Caco-2 (cell line): ENCODE measurements around the gene RASSF3. TPM values are rescaled to one million over a fixed set of nuclear protein-coding genes. Genes with fewer than 3 reads are reported as not detected.

Experiments
- BruUV-seq: library from RNA; stranded (reverse); fragments of 400-500 nt; replicated peaks from 2 replicates; lab custom pipeline; 2021; lab: Mats Ljungman, UMichigan
- CTCF ChIA-PET: fragments of 300-600 bp; sonication (Branson Sonifier 250); formaldehyde crosslinking; loops from one replicate; lab custom pipeline; 2022; ENCODE audit warnings: antibody characterized with exemption; lab: Charles Lee
- POLR2A ChIA-PET: fragments of 300-600 bp; sonication (Branson Sonifier 250); formaldehyde crosslinking; loops from one replicate; lab custom pipeline; 2022; ENCODE audit warnings: antibody characterized with exemption; lab: Charles Lee
- DNase-seq, 2 experiments: peaks; one replicate each; pipeline versions ENCODE4 v3.0.0 to v3.0.0-alpha.2; 2020 to 2022
- H3K27me3 ChIP-seq: replicated peaks from 2 replicates; pipeline ENCODE4 v1.6.0; 2011; ENCODE audit warnings: low read length; ENCODE audit not compliant: control insufficient read depth, insufficient read depth
- H3K36me3 ChIP-seq: 2 replicates; pipeline ENCODE4 v1.5.1; 2011; ENCODE audit warnings: low read length; ENCODE audit not compliant: control insufficient read depth, insufficient read depth
- H3K4me1 ChIP-seq: fragments of 250-450 bp; sonication (Bioruptor Pico); 2 replicates; pipeline ENCODE4 v1.5.1; 2020; ENCODE audit warnings: mild to moderate bottlenecking
- H3K4me3 ChIP-seq: 2 replicates; pipeline ENCODE4 v1.5.1; 2011; ENCODE audit warnings: low read depth, mild to moderate bottlenecking, control low read depth, low read length
- H3K9me3 ChIP-seq: fragments of 250-450 bp; sonication (Bioruptor Pico); 2 replicates; pipeline ENCODE4 v1.5.1; 2020; ENCODE audit warnings: mild to moderate bottlenecking, moderate library complexity
- H3K27ac Mint-ChIP-seq: one replicate; pipeline ENCODE4 v1.8.0; 2022; ENCODE audit warnings: mixed read lengths; ENCODE audit not compliant: unreplicated experiment
- H3K27me3 Mint-ChIP-seq: one replicate; pipeline ENCODE4 v1.8.0; 2022; ENCODE audit warnings: mixed read lengths; ENCODE audit not compliant: insufficient read depth, unreplicated experiment
- H3K36me3 Mint-ChIP-seq: one replicate; pipeline ENCODE4 v1.8.0; 2022; ENCODE audit warnings: mild to moderate bottlenecking, mixed read lengths; ENCODE audit not compliant: insufficient read depth, unreplicated experiment
- H3K4me1 Mint-ChIP-seq: one replicate; pipeline ENCODE4 v1.8.0; 2022; ENCODE audit warnings: low read depth, mixed read lengths; ENCODE audit not compliant: unreplicated experiment
- H3K4me3 Mint-ChIP-seq: one replicate; pipeline ENCODE4 v1.8.0; 2022; ENCODE audit warnings: mild to moderate bottlenecking, moderate library complexity, mixed read lengths; ENCODE audit not compliant: unreplicated experiment
- H3K9me3 Mint-ChIP-seq: one replicate; pipeline ENCODE4 v1.8.0; 2022; ENCODE audit warnings: mixed read lengths; ENCODE audit not compliant: unreplicated experiment
- CTCF ChIP-seq, 2 experiments: fragments of 200-600 bp in 1 of 2; IDR thresholded peaks; 1 replicate in 1 of 2; 2 replicates in 1 of 2; pipeline versions ENCODE4 v1.5.1 to v1.8.0; 2011 to 2022; ENCODE audit warnings: antibody characterized with exemption in 1 of 2, control low read depth in 1 of 2, inconsistent platforms in 1 of 2, low read depth in 1 of 2, low read length in 1 of 2, mild to moderate bottlenecking in 1 of 2, moderate library complexity in 1 of 2; ENCODE audit not compliant: insufficient read depth in 1 of 2, severe bottlenecking in 1 of 2, unreplicated experiment in 1 of 2
- intact Hi-C: fragments of 100-400 bp; cut with micrococcal nuclease; formaldehyde crosslinking; loops from one replicate; pipeline ENCODE4 v1.10.0; 2022; ENCODE audit not compliant: unreplicated experiment
- microRNA-seq: library from miRNA; unstranded; fragments of <30 nt; microRNA quantifications from one replicate; pipeline ENCODE4 v1.2.0, GENCODE V29; 2022
- total RNA-seq: library from RNA; stranded (reverse); gene quantifications from 2 replicates; pipeline ENCODE4 v1.2.3, GENCODE V29; 2022

Gene RASSF3
- total RNA-seq, 1 experiment from 2014 or later = 25.7 TPM

DNA sequence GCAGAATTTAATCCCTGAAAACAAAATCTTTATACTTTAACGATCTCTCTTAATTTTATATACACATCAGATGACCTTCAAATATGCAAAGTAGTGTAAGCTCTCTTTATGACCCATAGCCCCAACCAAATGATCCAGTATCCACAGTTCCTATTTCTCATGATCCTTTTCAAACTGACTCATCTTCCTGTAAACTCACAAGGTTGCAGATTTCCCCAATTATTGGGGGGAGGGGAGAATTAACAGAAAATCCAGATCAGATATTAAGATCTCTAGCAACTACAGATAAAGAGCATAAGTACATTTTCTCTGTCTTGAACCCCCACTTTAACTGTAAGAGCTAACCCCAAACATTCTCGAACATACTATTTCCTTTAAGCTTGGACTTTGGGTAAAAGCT, 136.4 kb downstream of the RASSF3 start:
- H3K36me3 ChIP-seq = peaks cover 2% of the 10 kb centered on the region; the same call in 1 of the 2 replicates

More for the DNA sequence above, 136.4 kb downstream of the RASSF3 start:
- intact Hi-C loops = no loop called here
- Mint-ChIP-seq H3K27ac (no peak overlapping the region), H3K4me1 (peaks cover 11% of the 10 kb centered on the region), H3K36me3 (peaks cover 21% of the 10 kb centered on the region), H3K9me3 (no peaks in the 10 kb centered on the region), H3K27me3 (no peaks in the 10 kb centered on the region), H3K4me3 (no peak overlapping the region)
- H3K4me1 ChIP-seq = peaks cover 21% of the 10 kb centered on the region
- ChIA-PET POLR2A (no interaction called here), CTCF (no interaction called here)
- H3K9me3 ChIP-seq = no peaks in the 10 kb centered on the region
- no TSS peak for BruUV-seq
- H3K4me3 ChIP-seq = no peak overlapping the region
- no peak for DNase-seq
- TF ChIP-seq CTCF (IDR thresholded peaks at IDR 0.05; ENCODE audit: insufficient read depth in 1 of 2, low read depth in 1 of 2, low read length in 1 of 2, severe bottlenecking in 1 of 2, unreplicated experiment in 1 of 2) = no peak
- no peaks in the 10 kb centered on the region for H3K27me3 ChIP-seq

Small RNA genes lying within 50 kb of the gene (microRNA-seq; reads per million reads assigned to microRNA genes)
- gene MIR548C = not detected
- not detected for gene MIR548Z

Other genes starting within 250 kb of the RASSF3 start
- 9.3 and 11.0 TPM in 2 replicates for gene C12orf56, start 219.7 kb upstream of the RASSF3 start, total RNA-seq
- 164 and 174 TPM in 2 replicates for gene XPOT, start 206.1 kb upstream of the RASSF3 start, total RNA-seq
- gene TBK1, start 158.4 kb upstream of the RASSF3 start, total RNA-seq = 21.6 and 23.2 TPM in 2 replicates
- 62.9 and 75.1 TPM in 2 replicates for gene GNS, start 148.9 kb downstream of the RASSF3 start, total RNA-seq
- gene TBC1D30, start 214.2 kb downstream of the RASSF3 start, total RNA-seq = 10.8 and 10.9 TPM in 2 replicates